Measurements from ENCODE around the gene FBXW7. TPM values are rescaled to one million over a fixed set of nuclear protein-coding genes. Genes with fewer than 3 reads are reported as not detected.

FBXW7 gene
- total RNA-seq, 1 experiment from 2014 or later: 23.0 TPM

- TF ChIP-seq, protein P1, sequence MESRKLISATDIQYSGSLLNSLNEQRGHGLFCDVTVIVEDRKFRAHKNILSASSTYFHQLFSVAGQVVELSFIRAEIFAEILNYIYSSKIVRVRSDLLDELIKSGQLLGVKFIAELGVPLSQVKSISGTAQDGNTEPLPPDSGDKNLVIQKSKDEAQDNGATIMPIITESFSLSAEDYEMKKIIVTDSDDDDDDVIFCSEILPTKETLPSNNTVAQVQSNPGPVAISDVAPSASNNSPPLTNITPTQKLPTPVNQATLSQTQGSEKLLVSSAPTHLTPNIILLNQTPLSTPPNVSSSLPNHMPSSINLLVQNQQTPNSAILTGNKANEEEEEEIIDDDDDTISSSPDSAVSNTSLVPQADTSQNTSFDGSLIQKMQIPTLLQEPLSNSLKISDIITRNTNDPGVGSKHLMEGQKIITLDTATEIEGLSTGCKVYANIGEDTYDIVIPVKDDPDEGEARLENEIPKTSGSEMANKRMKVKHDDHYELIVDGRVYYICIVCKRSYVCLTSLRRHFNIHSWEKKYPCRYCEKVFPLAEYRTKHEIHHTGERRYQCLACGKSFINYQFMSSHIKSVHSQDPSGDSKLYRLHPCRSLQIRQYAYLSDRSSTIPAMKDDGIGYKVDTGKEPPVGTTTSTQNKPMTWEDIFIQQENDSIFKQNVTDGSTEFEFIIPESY (IDR thresholded peaks at IDR 0.05; ENCODE audit: extremely low read depth, insufficient replicate concordance, low read length): no peak
- no peak for TF ChIP-seq SRF (IDR thresholded peaks at IDR 0.05; ENCODE audit: low read depth)
- no peak for TF ChIP-seq TCF7L2 (IDR thresholded peaks at IDR 0.05; ENCODE audit: borderline replicate concordance, extremely low read depth, insufficient read depth, insufficient read length)
- TF ChIP-seq RAD21 (IDR thresholded peaks at IDR 0.05; ENCODE audit: low read depth): no peak
- TF ChIP-seq, protein P2, sequence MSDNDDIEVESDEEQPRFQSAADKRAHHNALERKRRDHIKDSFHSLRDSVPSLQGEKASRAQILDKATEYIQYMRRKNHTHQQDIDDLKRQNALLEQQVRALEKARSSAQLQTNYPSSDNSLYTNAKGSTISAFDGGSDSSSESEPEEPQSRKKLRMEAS (IDR thresholded peaks at IDR 0.05): no peak
- TF ChIP-seq, protein P3, sequence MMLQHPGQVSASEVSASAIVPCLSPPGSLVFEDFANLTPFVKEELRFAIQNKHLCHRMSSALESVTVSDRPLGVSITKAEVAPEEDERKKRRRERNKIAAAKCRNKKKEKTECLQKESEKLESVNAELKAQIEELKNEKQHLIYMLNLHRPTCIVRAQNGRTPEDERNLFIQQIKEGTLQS (IDR thresholded peaks at IDR 0.05): no peak
- TF ChIP-seq JUND (IDR thresholded peaks at IDR 0.05): no peak
- no peak for TF ChIP-seq SIN3A (IDR thresholded peaks at IDR 0.05; ENCODE audit: low read depth)
- TF ChIP-seq POLR2AphosphoS5 (IDR thresholded peaks at IDR 0.05; ENCODE audit: low read depth, low read length): no peak
- TF ChIP-seq EZH2phosphoT487 (IDR thresholded peaks at IDR 0.05; ENCODE audit: borderline replicate concordance): no peak
- no peak for TF ChIP-seq ZNF274 (IDR thresholded peaks at IDR 0.05; ENCODE audit: low read depth, low read length)
- no peak for TF ChIP-seq CBX3 (IDR thresholded peaks at IDR 0.05; ENCODE audit: low read depth)
- TF ChIP-seq FOSL1 (IDR thresholded peaks at IDR 0.05; ENCODE audit: low read depth): no peak
- TF ChIP-seq ELF1 (IDR thresholded peaks at IDR 0.05; ENCODE audit: borderline replicate concordance, low read depth): no peak
- no peak for TF ChIP-seq EZH2 (IDR thresholded peaks at IDR 0.05)
- RAD21 ChIA-PET (ENCODE audit: low non-redundant PET in 1 of 2, low total read pairs in 2 of 2, uncharacterized antibody in 2 of 2, unreplicated experiment in 2 of 2): no interaction called here
These were observed 104.1 kb downstream of the FBXW7 start for GRCh38 chr4:152431784-152432183.

More at GRCh38 chr4:152431784-152432183, 104.1 kb downstream of the FBXW7 start:
- POLR2A ChIA-PET: no interaction called here
- no peak overlapping the region for H2AFZ ChIP-seq (ENCODE audit: low read depth, low read length, poor library complexity, severe bottlenecking)
- no peak overlapping the region for H3K27ac ChIP-seq (ENCODE audit: low read depth, low read length)
- H3K9me2 ChIP-seq (ENCODE audit: insufficient read depth): no peaks in the 10 kb centered on the region
- H3K27me3 ChIP-seq (ENCODE audit: insufficient read depth, low read length): no peaks in the 10 kb centered on the region
- no peak overlapping the region for H3K4me2 ChIP-seq (ENCODE audit: low read length)
- H3K4me3 ChIP-seq (replicated peaks in 1 of 2; ENCODE audit: low read depth in 1 of 2, low read length in 2 of 2): no peak overlapping the region
- H3K36me3 ChIP-seq (ENCODE audit: control insufficient read depth in 1 of 2, insufficient read depth in 2 of 2, low read length in 2 of 2): no peaks in the 10 kb centered on the region
- intact Hi-C loops (cut with micrococcal nuclease): no loop called here
- DNase-seq (ENCODE audit: low read depth, low spot score) (no peak), ATAC-seq (no peak)
- CTCF ChIA-PET: no interaction called here
- no peaks in the 10 kb centered on the region for H3K9me3 ChIP-seq (ENCODE audit: control insufficient read depth in 1 of 2, insufficient read depth in 1 of 2, low read depth in 1 of 2, low read length in 2 of 2)
- BruUV-seq (replicated peaks): no TSS peak
- peaks cover 47% of the 10 kb centered on the region for H3K79me2 ChIP-seq (ENCODE audit: insufficient read depth, low read length)
- no peaks in the 10 kb centered on the region; the same call in 1 of the 2 replicates for H4K20me1 ChIP-seq (ENCODE audit: insufficient read depth)
- H3K9ac ChIP-seq (ENCODE audit: low read length): no peak overlapping the region
- H3K4me1 ChIP-seq (ENCODE audit: control insufficient read depth in 1 of 2, insufficient read depth in 2 of 2, low read length in 2 of 2): no peaks in the 10 kb centered on the region

Measured in HCT116 (cell line).